ENCODE measurements around the gene PNPLA4.

DNA sequence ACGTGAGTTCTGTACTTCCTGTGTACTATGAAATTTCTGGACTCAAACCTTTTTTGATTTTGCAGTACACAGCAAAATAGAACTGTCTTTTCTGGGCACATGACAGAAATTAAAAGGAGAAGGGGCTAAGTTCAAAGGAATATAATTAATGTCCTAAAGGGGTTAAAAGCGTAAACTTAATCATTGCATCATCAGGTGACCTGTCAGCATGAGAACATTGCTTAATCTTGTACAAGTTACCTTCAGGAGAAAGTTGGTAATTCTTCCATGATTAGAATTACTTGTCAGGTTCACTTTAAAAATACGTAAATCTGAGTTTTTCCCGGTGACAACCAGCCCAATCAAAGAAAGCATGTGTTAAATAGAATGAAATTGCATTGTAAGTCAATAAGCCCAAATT, 43.2 kb upstream of the PNPLA4 start:
- TF ChIP-seq, protein P1, sequence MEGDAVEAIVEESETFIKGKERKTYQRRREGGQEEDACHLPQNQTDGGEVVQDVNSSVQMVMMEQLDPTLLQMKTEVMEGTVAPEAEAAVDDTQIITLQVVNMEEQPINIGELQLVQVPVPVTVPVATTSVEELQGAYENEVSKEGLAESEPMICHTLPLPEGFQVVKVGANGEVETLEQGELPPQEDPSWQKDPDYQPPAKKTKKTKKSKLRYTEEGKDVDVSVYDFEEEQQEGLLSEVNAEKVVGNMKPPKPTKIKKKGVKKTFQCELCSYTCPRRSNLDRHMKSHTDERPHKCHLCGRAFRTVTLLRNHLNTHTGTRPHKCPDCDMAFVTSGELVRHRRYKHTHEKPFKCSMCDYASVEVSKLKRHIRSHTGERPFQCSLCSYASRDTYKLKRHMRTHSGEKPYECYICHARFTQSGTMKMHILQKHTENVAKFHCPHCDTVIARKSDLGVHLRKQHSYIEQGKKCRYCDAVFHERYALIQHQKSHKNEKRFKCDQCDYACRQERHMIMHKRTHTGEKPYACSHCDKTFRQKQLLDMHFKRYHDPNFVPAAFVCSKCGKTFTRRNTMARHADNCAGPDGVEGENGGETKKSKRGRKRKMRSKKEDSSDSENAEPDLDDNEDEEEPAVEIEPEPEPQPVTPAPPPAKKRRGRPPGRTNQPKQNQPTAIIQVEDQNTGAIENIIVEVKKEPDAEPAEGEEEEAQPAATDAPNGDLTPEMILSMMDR (IDR thresholded peaks at IDR 0.05), result no peak
- TF ChIP-seq ZFX (IDR thresholded peaks at IDR 0.05; ENCODE audit: borderline replicate concordance), result no peak

Measured in 22Rv1 (cell line).